ENCODE results near the gene SLC17A7. TPM values are rescaled to one million over a fixed set of nuclear protein-coding genes. Genes with fewer than 3 reads are reported as not detected.

Gene SLC17A7
- total RNA-seq, 1 experiment from 2014 or later: 1.6 TPM

GRCh38 chr19:49430172-49430677, 11.1 kb downstream of the SLC17A7 start:
- DNase-seq (ENCODE audit: low spot score) (no peak), ATAC-seq (no peak)
- ChIA-PET POLR2A (interaction anchor here (0.6 kb wide), 1 partner anchor 647 kb away, joined by 3 read pairs; no protein-coding TSS in a partner anchor), CTCF (interaction anchor here (1.9 to 2.3 kb wide), 2 partner anchors 12 to 38 kb away, joined by 10 to 11 read pairs; partner anchors contain the start of gene SLC17A7)
- H3K27ac Mint-ChIP-seq: no peak overlapping the region
- H3K4me1 Mint-ChIP-seq: peaks cover 59% of the 10 kb centered on the region
- H3K36me3 Mint-ChIP-seq: peaks cover 3% of the 10 kb centered on the region; the same call in 1 of the 2 replicates
- no peak for TF ChIP-seq ZBTB43 (CRISPR knock-in tag; IDR thresholded peaks at IDR 0.05)
- TF ChIP-seq ZNF281 (CRISPR knock-in tag; IDR thresholded peaks at IDR 0.05): no peak
- TF ChIP-seq ERG (CRISPR knock-in tag; IDR thresholded peaks at IDR 0.05): no peak
- TF ChIP-seq ETV6 (CRISPR knock-in tag; IDR thresholded peaks at IDR 0.05): no peak
- no peak for TF ChIP-seq HMGXB4 (CRISPR knock-in tag; IDR thresholded peaks at IDR 0.05)
- TF ChIP-seq USF1 (CRISPR knock-in tag; IDR thresholded peaks at IDR 0.05): no peak
- TF ChIP-seq MAX (CRISPR knock-in tag; IDR thresholded peaks at IDR 0.05): no peak
- H3K27me3 Mint-ChIP-seq (ENCODE audit: low read depth): peaks cover 98% of the 10 kb centered on the region
- H3K9me3 Mint-ChIP-seq: peaks cover 7% of the 10 kb centered on the region; the same call in 1 of the 2 replicates
- no peak overlapping the region for H3K4me3 Mint-ChIP-seq

GRCh38 chr19:49428547-49429451, 12.5 kb downstream of the SLC17A7 start:
- H3K4me1 Mint-ChIP-seq: peaks cover 67% of the 10 kb centered on the region
- H3K36me3 Mint-ChIP-seq: peaks cover 3% of the 10 kb centered on the region; the same call in 1 of the 2 replicates
- 0 out of 2 replicates have a peak, but pooled peaks cover 4% of the 10 kb centered on the region for H3K9me3 Mint-ChIP-seq
- CTCF ChIA-PET: interaction anchor here (0.6 to 4.5 kb wide), 9 partner anchors 7 to 127 kb away, joined by 3 to 34 read pairs (median 4); partner anchors contain the start of genes DKKL1, SLC17A7 and TEAD2
- no peak for DNase-seq (ENCODE audit: low spot score)
- ATAC-seq: no peak
- peaks cover 98% of the 10 kb centered on the region for H3K27me3 Mint-ChIP-seq (ENCODE audit: low read depth)
- POLR2A ChIA-PET: interaction anchor here (0.6 kb wide), 1 partner anchor 25 kb away, joined by 3 read pairs; no protein-coding TSS in a partner anchor
- H3K4me3 Mint-ChIP-seq: peak overlapping the region; percentile 84
- H3K27ac Mint-ChIP-seq: 0 out of 2 replicates have a peak overlapping the region, but pooled peaks have one; percentile 67
- TF ChIP-seq RELA (CRISPR knock-in tag; IDR thresholded peaks at IDR 0.05; ENCODE audit: borderline replicate concordance): no peak
- no peak for TF ChIP-seq MXD4 (CRISPR knock-in tag; IDR thresholded peaks at IDR 0.05; ENCODE audit: borderline replicate concordance)
- no peak for TF ChIP-seq TEAD4 (CRISPR knock-in tag; IDR thresholded peaks at IDR 0.05)
- no peak for TF ChIP-seq MLX (CRISPR knock-in tag; IDR thresholded peaks at IDR 0.05)
- no peak for TF ChIP-seq ZNF281 (CRISPR knock-in tag; IDR thresholded peaks at IDR 0.05)
- TF ChIP-seq MAX (CRISPR knock-in tag; IDR thresholded peaks at IDR 0.05): no peak
- TF ChIP-seq ZNF425 (CRISPR knock-in tag; conservative IDR thresholded peaks at IDR 0.05): no peak

Data from WTC11 (cell line).